Breast epithelium (tissue), 4 donors: ENCODE results near the gene KLK13. TPM values are rescaled to one million over a fixed set of nuclear protein-coding genes. Genes with fewer than 3 reads are reported as not detected.

Experiments
- DNase-seq, 2 donors: peaks; one replicate each; pipeline ENCODE4 v3.0.0-alpha.2; 2019; ENCODE audit warnings: low spot score in 2 of 2
- H3K27ac ChIP-seq, 2 donors: fragments of 200-600 bp; sonication (generic) in 1 of 2; one replicate each; pipeline ENCODE4 v1.5.1; 2016 to 2019; ENCODE audit warnings: mild to moderate bottlenecking in 1 of 2
- H3K27me3 ChIP-seq, 2 donors: fragments of 200-600 bp; sonication (generic) in 1 of 2; one replicate each; pipeline versions ENCODE4 v1.5.1 to v1.6.0; 2017 to 2019; ENCODE audit warnings: control low read depth in 1 of 2, mild to moderate bottlenecking in 1 of 2
- H3K36me3 ChIP-seq: fragments of 200-600 bp; one replicate; pipeline ENCODE4 v1.5.1; 2019
- H3K4me1 ChIP-seq, 2 donors: fragments of 200-600 bp; sonication (generic); one replicate each; pipeline ENCODE4 v1.5.1; 2016 to 2019; ENCODE audit warnings: control low read depth in 1 of 2
- H3K4me3 ChIP-seq, 3 donors: fragments of 200-600 bp; sonication (generic); 1 replicate in 2 of 3; 2 replicates in 1 of 3; pipeline ENCODE4 v1.5.1; 2016 to 2019; ENCODE audit warnings: mild to moderate bottlenecking in 3 of 3, moderate library complexity in 2 of 3
- H3K9me3 ChIP-seq, 2 donors: fragments of 200-600 bp; sonication (generic) in 1 of 2; one replicate each; pipeline ENCODE4 v1.5.1; 2016 to 2019; ENCODE audit warnings: control low read depth in 1 of 2
- POLR2A ChIP-seq: fragments of 450-650 bp; IDR thresholded peaks from one replicate; pipeline ENCODE4 v1.6.1; 2016; ENCODE audit warnings: antibody characterized with exemption, mild to moderate bottlenecking, moderate library complexity
- POLR2AphosphoS5 ChIP-seq, 3 donors: sonication (generic); formaldehyde crosslinking; IDR thresholded peaks; one replicate each; pipeline ENCODE4 v1.6.1; 2017; ENCODE audit warnings: antibody characterized with exemption in 3 of 3
- intact Hi-C: fragments of 100-400 bp; cut with DNase I; formaldehyde crosslinking; loops from one replicate; pipeline ENCODE4 v1.15.1; 2023; ENCODE audit warnings: low total_unique reads
- total RNA-seq, 3 donors: library from RNA; depleted of rRNA; stranded (reverse); fragments of >200 nt; gene quantifications; one replicate each; pipeline ENCODE4 v1.1.0, GENCODE V29; 2016
- TF ChIP-seq, protein P1 (sequence below), 3 donors: fragments of 450-650 bp; IDR thresholded peaks; one replicate each; pipeline ENCODE4 v1.5.1; 2016 to 2017; ENCODE audit warnings: antibody characterized with exemption in 3 of 3, mild to moderate bottlenecking in 3 of 3, moderate library complexity in 3 of 3

The KLK13 gene
- total RNA-seq, 3 donors from 2014 or later: not detected

DNA sequence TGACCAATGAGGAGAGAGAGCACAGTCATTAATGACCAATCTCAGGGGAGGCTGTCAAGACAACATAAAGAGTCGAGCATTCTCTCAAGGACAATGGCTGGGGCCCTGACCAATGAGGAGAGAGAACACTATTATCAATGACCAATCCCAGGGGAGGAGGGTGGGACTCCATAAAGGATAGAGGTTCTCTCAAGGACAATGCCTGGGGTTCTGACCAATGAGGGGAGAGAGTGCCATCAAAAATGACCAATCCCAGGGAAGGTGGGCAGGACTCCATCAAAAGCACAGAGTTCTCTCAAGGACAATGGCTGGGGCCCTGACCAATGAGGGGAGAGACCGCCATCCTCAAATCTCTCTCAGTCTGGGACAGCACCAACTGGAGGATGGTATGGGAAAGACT lies 35.2 kb downstream of the KLK13 start:
- H3K36me3 ChIP-seq: no peaks in the 10 kb centered on the region
- TF ChIP-seq POLR2AphosphoS5 (IDR thresholded peaks at IDR 0.05) (no peak), POLR2A (no peak)
- TF ChIP-seq, protein P1, sequence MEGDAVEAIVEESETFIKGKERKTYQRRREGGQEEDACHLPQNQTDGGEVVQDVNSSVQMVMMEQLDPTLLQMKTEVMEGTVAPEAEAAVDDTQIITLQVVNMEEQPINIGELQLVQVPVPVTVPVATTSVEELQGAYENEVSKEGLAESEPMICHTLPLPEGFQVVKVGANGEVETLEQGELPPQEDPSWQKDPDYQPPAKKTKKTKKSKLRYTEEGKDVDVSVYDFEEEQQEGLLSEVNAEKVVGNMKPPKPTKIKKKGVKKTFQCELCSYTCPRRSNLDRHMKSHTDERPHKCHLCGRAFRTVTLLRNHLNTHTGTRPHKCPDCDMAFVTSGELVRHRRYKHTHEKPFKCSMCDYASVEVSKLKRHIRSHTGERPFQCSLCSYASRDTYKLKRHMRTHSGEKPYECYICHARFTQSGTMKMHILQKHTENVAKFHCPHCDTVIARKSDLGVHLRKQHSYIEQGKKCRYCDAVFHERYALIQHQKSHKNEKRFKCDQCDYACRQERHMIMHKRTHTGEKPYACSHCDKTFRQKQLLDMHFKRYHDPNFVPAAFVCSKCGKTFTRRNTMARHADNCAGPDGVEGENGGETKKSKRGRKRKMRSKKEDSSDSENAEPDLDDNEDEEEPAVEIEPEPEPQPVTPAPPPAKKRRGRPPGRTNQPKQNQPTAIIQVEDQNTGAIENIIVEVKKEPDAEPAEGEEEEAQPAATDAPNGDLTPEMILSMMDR (IDR thresholded peaks at IDR 0.05): no peak
- no peaks in the 10 kb centered on the region for H3K9me3 ChIP-seq
- DNase-seq: no peak
- no peak overlapping the region for H3K27ac ChIP-seq
- H3K27me3 ChIP-seq: peaks cover 0 to 22% of the 10 kb centered on the region in 2 donors
- intact Hi-C loops: no loop called here
- no peak overlapping the region for H3K4me3 ChIP-seq
- H3K4me1 ChIP-seq: no peaks in the 10 kb centered on the region

DNA sequence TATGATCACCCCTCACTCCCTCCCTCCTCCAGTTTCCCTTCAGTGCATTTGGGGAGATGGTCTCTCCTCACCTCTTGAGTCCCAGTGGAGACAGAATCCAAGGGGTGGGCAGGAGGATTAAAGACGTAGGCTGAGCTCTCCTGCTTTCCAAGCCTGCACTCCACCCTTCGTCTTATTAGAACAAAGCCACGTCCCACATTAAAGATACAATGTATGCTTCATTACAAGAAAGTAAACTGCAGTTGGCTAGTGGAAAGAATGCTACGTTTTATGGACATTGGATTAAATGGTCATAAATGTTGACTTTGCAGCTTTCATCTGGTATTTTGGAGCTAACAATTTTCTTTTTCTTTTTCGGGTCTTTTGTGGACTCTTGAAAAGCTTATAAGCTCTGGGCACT lies 37.0 kb downstream of the KLK13 start:
- no peaks in the 10 kb centered on the region for H3K9me3 ChIP-seq
- no peak overlapping the region for H3K4me3 ChIP-seq
- DNase-seq: no peak
- TF ChIP-seq, protein P1 (IDR thresholded peaks at IDR 0.05): no peak
- TF ChIP-seq POLR2A (no peak), POLR2AphosphoS5 (IDR thresholded peaks at IDR 0.05) (no peak)
- peaks cover 0 to 32% of the 10 kb centered on the region in 2 donors for H3K27me3 ChIP-seq
- intact Hi-C loops: no loop called here
- H3K36me3 ChIP-seq: no peaks in the 10 kb centered on the region
- peak overlapping the region in 1 of 2 donors; percentile 82 for H3K27ac ChIP-seq
- no peaks in the 10 kb centered on the region for H3K4me1 ChIP-seq

DNA sequence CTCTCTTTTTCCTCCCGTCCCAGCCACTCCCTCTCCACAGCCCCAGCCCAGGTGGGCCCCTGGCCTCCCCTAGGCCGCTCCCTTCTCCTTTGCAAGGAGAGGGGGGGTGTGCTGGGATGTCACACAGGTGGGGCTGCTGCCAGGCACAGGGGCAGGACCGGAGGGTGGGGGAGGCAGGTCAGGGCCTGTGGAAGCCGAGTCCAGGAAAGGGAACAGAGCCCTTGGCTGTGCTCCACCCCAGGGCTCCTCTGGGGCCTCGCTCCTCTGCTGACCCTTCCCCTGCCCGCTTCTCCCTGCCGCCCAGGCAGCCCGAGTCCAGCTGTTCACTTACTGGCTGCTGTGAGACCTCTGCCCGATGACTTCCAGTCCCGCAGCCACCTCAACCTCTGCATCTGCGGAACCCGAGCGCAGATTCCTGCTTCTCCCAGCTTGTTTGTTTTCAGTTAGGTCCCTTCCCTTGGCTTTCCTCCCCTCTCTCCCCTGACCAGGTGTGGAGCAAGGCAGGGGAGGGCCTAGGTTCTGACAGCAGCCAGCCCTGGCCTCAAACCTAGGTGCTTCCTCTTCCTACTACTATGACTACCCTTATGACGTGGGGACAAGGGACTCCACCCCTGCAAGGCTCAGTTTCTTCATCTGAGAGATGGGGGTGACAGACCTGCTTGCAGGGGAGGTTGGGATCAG lies 37.6 kb downstream of the KLK13 start:
- DNase-seq: no peak
- H3K4me1 ChIP-seq: no peaks in the 10 kb centered on the region
- TF ChIP-seq, protein P1 (IDR thresholded peaks at IDR 0.05): no peak
- TF ChIP-seq POLR2AphosphoS5 (IDR thresholded peaks at IDR 0.05) (no peak), POLR2A (no peak)
- no peaks in the 10 kb centered on the region for H3K36me3 ChIP-seq
- no peaks in the 10 kb centered on the region for H3K9me3 ChIP-seq
- peak overlapping the region in 2 of 3 donors; percentile 8 to 39 for H3K4me3 ChIP-seq
- peak overlapping the region; percentile 55 to 82 for H3K27ac ChIP-seq
- peaks cover 0 to 32% of the 10 kb centered on the region in 2 donors for H3K27me3 ChIP-seq
- intact Hi-C loops: no loop called here

DNA sequence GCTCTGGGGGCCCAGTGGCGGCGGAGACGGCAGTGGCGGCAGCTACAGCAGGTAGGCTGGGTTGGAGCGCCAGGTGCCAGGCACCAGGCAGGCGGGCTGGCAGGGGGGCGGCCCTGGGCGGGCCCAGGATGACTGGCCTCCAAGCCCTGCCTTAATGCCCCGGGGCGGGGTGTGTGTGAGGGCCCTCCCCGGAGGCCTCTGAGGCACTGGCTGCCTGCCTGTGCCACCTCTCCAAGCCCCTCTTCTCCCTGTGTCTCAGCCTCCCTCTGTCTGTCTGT lies 38.4 kb downstream of the KLK13 start, which contains the start of gene KLK11:
KLK11 (minus strand) TSS at position 63 of the 278 bp plus-strand sequence. CDS start 985 bp downstream, outside the sequence.
- Histone ChIP-seq H3K4me1 (no peaks in the 10 kb centered on the region), H3K27me3 (peaks cover 0 to 32% of the 10 kb centered on the region in 2 donors), H3K27ac (peak within 1 kb of the TSS; percentile 55 to 82), H3K36me3 (no peaks in the 10 kb centered on the region), H3K9me3 (no peaks in the 10 kb centered on the region), H3K4me3 (peak within 1 kb of the TSS in 2 of 3 donors; percentile 8 to 39)
- intact Hi-C loops: no loop called here
- TF ChIP-seq POLR2A (no peak), POLR2AphosphoS5 (IDR thresholded peaks at IDR 0.05) (no peak)
- TF ChIP-seq, protein P1 (IDR thresholded peaks at IDR 0.05): no peak
- DNase-seq: no peak

DNA sequence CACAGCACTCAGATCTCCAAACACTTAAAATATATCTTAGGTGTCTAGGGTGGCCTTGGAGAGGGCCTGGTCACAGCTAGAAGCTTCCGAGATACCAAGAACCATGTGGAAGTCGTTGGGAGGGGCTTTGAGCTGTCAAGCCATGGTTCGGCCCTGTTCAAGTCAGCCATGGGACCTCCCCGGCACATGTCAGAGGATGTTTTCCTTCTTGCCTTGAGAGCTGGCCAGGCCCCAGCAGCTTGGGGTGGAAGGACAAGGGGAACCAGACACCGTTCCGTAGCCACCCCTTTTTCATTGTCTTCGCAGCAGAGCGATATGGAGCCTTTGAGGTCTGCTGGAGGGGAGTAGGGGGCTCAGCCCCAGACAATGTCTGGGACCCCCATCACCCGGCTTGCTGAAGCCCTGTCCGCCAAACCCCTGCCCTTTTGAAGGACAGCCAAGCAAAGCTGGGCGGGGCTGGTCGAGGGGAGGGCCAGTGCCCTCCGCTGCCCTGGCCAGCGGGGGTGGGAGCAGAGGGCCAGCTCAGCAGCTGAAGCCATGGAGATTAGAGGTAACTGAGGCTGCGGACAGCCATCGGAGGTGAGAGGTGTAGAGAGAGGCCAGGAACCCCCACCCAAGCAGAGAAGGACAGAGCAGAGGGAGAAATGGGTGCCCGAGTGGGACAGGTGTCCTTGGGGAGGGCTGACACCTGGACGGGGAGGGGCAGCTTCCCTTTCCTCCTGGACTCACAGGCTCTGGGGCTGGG lies 38.9 kb downstream of the KLK13 start:
- no peaks in the 10 kb centered on the region for H3K36me3 ChIP-seq
- intact Hi-C loops: no loop called here
- DNase-seq: no peak
- TF ChIP-seq POLR2AphosphoS5 (IDR thresholded peaks at IDR 0.05) (no peak), POLR2A (no peak)
- TF ChIP-seq, protein P1 (IDR thresholded peaks at IDR 0.05): no peak
- peak overlapping the region; percentile 4 to 82 for H3K27ac ChIP-seq
- peaks cover 0 to 32% of the 10 kb centered on the region in 2 donors for H3K27me3 ChIP-seq
- H3K9me3 ChIP-seq: no peaks in the 10 kb centered on the region
- peak overlapping the region in 2 of 3 donors; percentile 6 to 39 for H3K4me3 ChIP-seq
- no peaks in the 10 kb centered on the region for H3K4me1 ChIP-seq
